Left ventricle myocardium inferior (tissue), 1 donor: ENCODE data around the gene ANKRD31. TPM values are rescaled to one million over a fixed set of nuclear protein-coding genes. Genes with fewer than 3 reads are reported as not detected.
"Not testable (repeated sequence)": the region's sequence is repeated elsewhere in the genome, so short reads cannot be mapped to it uniquely, and the experiment has no call there.

Experiments
- DNase-seq: peaks from one replicate; pipeline ENCODE4 v3.0.0-alpha.2; 2020
- H3K27ac ChIP-seq: fragments of 200-600 bp; replicated peaks from 2 replicates; pipeline ENCODE4 v1.8.0; 2021
- H3K27me3 ChIP-seq: fragments of 200-600 bp; 2 replicates; pipeline ENCODE4 v1.8.0; 2021; ENCODE audit warnings: low read depth
- H3K36me3 ChIP-seq: fragments of 200-600 bp; 2 replicates; pipeline ENCODE4 v1.8.0; 2021
- H3K4me1 ChIP-seq: fragments of 200-600 bp; 2 replicates; pipeline ENCODE4 v1.8.0; 2021
- H3K4me3 ChIP-seq: fragments of 200-600 bp; 2 replicates; pipeline ENCODE4 v1.8.0; 2021; ENCODE audit warnings: mild to moderate bottlenecking, moderate library complexity
- H3K9me3 ChIP-seq: fragments of 200-600 bp; replicated peaks from 2 replicates; pipeline ENCODE4 v1.8.0; 2021
- intact Hi-C: fragments of 100-400 bp; cut with micrococcal nuclease; formaldehyde crosslinking; loops from one replicate; pipeline ENCODE4 v1.11.0; 2022
- total RNA-seq: library from RNA; stranded (reverse); fragmentation: NEBNext Ultra II Directional; extraction: Animal tissue kit (Norgen Biotek cat#: 25700); gene quantifications from one replicate; pipeline ENCODE4 v1.2.1, GENCODE V29; 2021
- TF ChIP-seq, protein P1 (sequence below): fragments of 200-600 bp; IDR thresholded peaks from 2 replicates; pipeline ENCODE4 v1.8.0; 2021; ENCODE audit warnings: antibody characterized with exemption, mild to moderate bottlenecking, borderline replicate concordance
- donor health status: DM: no; HTN: yes; CAD: no; lungs with severe emphysema.

ANKRD31 gene
- total RNA-seq, 1 donor from 2014 or later, result 0.11 TPM

DNA sequence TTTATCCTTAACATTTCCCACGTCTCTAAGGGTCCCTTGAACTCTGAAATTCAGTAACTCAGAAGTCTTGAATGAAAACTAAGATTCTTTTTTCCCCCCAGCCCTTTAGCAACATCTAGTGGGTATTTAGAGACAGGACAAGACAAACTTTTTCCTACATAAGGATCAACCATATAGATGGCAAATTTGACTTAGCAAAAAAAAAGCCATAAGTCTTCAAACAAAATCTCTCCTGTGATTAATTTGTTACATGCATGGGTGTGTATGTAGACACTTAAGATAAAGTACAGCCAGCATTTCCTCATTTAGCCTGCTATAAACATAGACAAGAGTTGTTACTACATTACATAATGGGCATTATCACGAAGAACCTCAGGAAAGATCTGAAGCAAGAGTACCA is 29.1 kb upstream of the ANKRD31 start:
- Histone ChIP-seq H3K4me1 (no peaks in the 10 kb centered on the region), H3K9me3 (no peaks in the 10 kb centered on the region), H3K4me3 (no peak overlapping the region), H3K27me3 (peaks cover 25% of the 10 kb centered on the region), H3K27ac (no peak overlapping the region), H3K36me3 (no peaks in the 10 kb centered on the region)
- no peak for DNase-seq
- intact Hi-C loops, result no loop called here
- TF ChIP-seq, protein P1, sequence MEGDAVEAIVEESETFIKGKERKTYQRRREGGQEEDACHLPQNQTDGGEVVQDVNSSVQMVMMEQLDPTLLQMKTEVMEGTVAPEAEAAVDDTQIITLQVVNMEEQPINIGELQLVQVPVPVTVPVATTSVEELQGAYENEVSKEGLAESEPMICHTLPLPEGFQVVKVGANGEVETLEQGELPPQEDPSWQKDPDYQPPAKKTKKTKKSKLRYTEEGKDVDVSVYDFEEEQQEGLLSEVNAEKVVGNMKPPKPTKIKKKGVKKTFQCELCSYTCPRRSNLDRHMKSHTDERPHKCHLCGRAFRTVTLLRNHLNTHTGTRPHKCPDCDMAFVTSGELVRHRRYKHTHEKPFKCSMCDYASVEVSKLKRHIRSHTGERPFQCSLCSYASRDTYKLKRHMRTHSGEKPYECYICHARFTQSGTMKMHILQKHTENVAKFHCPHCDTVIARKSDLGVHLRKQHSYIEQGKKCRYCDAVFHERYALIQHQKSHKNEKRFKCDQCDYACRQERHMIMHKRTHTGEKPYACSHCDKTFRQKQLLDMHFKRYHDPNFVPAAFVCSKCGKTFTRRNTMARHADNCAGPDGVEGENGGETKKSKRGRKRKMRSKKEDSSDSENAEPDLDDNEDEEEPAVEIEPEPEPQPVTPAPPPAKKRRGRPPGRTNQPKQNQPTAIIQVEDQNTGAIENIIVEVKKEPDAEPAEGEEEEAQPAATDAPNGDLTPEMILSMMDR, result peak; percentile 57

DNA sequence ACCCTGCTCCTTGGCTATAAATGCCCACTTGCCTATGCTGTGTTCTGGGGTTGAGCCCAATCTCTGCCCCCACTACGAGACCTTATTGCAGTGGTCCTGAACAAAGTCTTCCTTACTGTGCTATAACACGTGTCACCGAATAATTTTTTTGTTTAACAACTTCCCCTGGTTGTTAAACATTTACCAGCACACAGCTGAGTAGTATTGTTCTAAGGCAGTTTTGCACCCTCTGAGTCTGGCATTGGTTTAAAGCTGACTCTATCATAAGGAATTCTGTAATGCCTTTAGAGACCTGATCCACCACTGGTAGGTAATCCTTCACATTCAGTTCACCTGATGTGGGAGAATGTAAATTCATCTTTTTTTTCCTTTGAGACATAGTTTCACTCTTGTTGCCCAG is 25.6 kb upstream of the ANKRD31 start:
- Histone ChIP-seq H3K4me3 (no peak overlapping the region), H3K27me3 (peaks cover 22% of the 10 kb centered on the region), H3K4me1 (no peaks in the 10 kb centered on the region), H3K27ac (no peak overlapping the region), H3K9me3 (peaks cover 6% of the 10 kb centered on the region), H3K36me3 (no peaks in the 10 kb centered on the region)
- intact Hi-C loops, result no loop called here
- DNase-seq, result no peak
- TF ChIP-seq, protein P1, result no peak

GRCh38 chr5:75260708-75261107 is 24.0 kb upstream of the ANKRD31 start:
- DNase-seq, result no peak
- intact Hi-C loops, result no loop called here
- Histone ChIP-seq H3K27me3 (peaks cover 25% of the 10 kb centered on the region), H3K27ac (no peak overlapping the region), H3K9me3 (peaks cover 16% of the 10 kb centered on the region), H3K4me3 (no peak overlapping the region), H3K4me1 (no peaks in the 10 kb centered on the region), H3K36me3 (no peaks in the 10 kb centered on the region)
- TF ChIP-seq, protein P1, result no peak

DNA sequence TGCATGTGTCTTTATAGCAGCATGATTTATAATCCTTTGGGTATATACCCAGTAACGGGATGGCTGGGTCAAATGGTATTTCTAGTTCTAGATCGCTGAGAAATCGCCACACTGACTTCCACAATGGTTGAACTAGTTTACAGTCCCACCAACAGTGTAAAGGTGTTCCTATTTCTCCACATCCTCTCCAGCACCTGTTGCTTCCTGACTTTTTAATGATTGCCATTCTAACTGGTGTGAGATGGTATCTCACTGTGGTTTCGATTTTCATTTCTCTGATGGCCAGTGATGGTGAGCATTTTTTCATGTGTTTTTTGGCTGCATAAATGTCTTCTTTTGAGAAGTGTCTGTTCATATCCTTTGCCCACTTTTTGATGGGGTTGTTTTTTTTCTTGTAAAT is 13.8 kb upstream of the ANKRD31 start:
- DNase-seq, intact Hi-C loops, H3K36me3 ChIP-seq: not testable (repeated sequence)

DNA sequence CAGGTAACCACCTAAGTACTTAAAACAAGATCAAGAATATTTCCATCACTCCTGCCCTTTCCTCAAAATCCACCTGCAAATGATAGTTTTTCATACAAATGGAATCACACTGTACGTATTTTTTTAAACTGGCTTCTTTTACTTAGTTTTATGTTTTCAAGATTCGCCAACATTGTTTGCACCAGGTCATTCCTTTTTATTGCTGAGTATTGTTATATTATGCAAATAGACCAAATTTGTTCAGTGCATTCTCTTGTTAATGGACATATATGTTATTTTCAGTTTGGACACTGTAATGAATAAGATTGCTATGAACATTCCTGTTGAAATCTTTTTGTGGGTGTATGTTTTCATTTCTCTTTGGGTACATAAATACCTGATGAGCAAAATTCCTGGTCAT is 8.3 kb upstream of the ANKRD31 start:
- intact Hi-C loops, result no loop called here
- H3K27ac ChIP-seq, result no peak overlapping the region
- peaks cover 28% of the 10 kb centered on the region for H3K27me3 ChIP-seq
- no peaks in the 10 kb centered on the region for H3K9me3 ChIP-seq
- no peak for DNase-seq
- H3K36me3 ChIP-seq, result no peaks in the 10 kb centered on the region
- TF ChIP-seq, protein P1, result no peak
- no peak overlapping the region for H3K4me3 ChIP-seq
- H3K4me1 ChIP-seq, result no peaks in the 10 kb centered on the region

More for the DNA sequence above, 13.8 kb upstream of the ANKRD31 start:
- peaks cover 25% of the 10 kb centered on the region for H3K27me3 ChIP-seq
- not testable (repeated sequence) for H3K4me3 ChIP-seq, H3K27ac ChIP-seq, H3K9me3 ChIP-seq, H3K4me1 ChIP-seq

DNA sequence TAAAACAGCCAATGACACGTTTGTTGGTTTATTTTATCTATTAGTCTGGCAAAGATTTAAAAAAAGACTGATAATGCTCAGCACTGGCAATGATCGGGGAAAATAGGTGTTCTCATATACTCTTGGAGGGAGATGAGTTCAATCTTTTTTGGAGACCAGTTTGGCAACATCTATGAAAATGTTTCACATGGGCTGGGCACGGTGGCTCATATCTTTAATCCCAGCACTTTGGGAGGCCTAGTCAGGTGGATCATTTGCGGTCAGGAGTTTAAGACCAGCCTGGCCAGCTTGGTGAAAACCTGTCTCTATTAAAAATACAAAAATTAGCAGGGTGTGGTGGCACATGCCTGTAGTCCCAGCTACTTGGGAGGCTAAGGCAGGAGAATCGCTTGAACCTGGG is 6.8 kb upstream of the ANKRD31 start:
- Histone ChIP-seq H3K9me3 (no peaks in the 10 kb centered on the region), H3K4me1 (no peaks in the 10 kb centered on the region), H3K27ac (no peak overlapping the region), H3K27me3 (peaks cover 22% of the 10 kb centered on the region), H3K36me3 (no peaks in the 10 kb centered on the region), H3K4me3 (no peak overlapping the region)
- intact Hi-C loops, result no loop called here
- no peak for DNase-seq
- TF ChIP-seq, protein P1, result no peak
